CD4-positive, alpha-beta memory T cell (primary cell): ENCODE results near the gene PARD3B. TPM values are rescaled to one million over a fixed set of nuclear protein-coding genes. Genes with fewer than 3 reads are reported as not detected.

ENCODE experiments used
- CTCF ChIA-PET: fragments of 350-600 bp; sonication (Branson Sonifier 250); formaldehyde crosslinking; loops from one replicate; lab custom pipeline; 2021; ENCODE audit warnings: inconsistent platforms; ENCODE audit not compliant: partially characterized antibody; lab: Charles Lee
- POLR2A ChIA-PET: fragments of 350-600 bp; sonication (Branson Sonifier 250); formaldehyde crosslinking; loops from one replicate; lab custom pipeline; 2021; ENCODE audit not compliant: partially characterized antibody; lab: Charles Lee
- DNase-seq, 5 donors: peaks; one replicate each; pipeline versions ENCODE4 v3.0.0 to v3.0.0-alpha.2; 2020 to 2022; ENCODE audit warnings: mixed read lengths in 1 of 5
- H3K27ac ChIP-seq: one replicate; pipeline ENCODE4 v1.7.0; 2013; ENCODE audit warnings: low read depth, low read length
- H3K27me3 ChIP-seq: 2 replicates; pipeline ENCODE4 v1.7.0; 2013; ENCODE audit warnings: mild to moderate bottlenecking, low read length, moderate library complexity; ENCODE audit not compliant: insufficient read depth
- H3K36me3 ChIP-seq: 2 replicates; pipeline ENCODE4 v1.7.0; 2013; ENCODE audit warnings: mild to moderate bottlenecking, low read length, moderate library complexity; ENCODE audit not compliant: insufficient read depth
- H3K4me1 ChIP-seq: 2 replicates; pipeline ENCODE4 v1.7.0; 2013; ENCODE audit warnings: mild to moderate bottlenecking, low read length, moderate library complexity; ENCODE audit not compliant: insufficient read depth
- H3K4me3 ChIP-seq, 2 donors: one replicate each; pipeline ENCODE4 v1.7.0; 2013; ENCODE audit warnings: low read length in 2 of 2, mild to moderate bottlenecking in 1 of 2
- H3K9me3 ChIP-seq, 2 donors: one replicate each; pipeline ENCODE4 v1.7.0; 2013; ENCODE audit warnings: low read length in 2 of 2, control low read depth in 1 of 2; ENCODE audit not compliant: control insufficient read depth in 1 of 2
- H3K27ac Mint-ChIP-seq, 7 donors: one replicate each; pipeline ENCODE4 v1.8.0; 2020 to 2021; ENCODE audit warnings: mixed read lengths in 7 of 7, mild to moderate bottlenecking in 6 of 7, inconsistent platforms in 3 of 7, moderate library complexity in 3 of 7
- H3K27me3 Mint-ChIP-seq, 2 donors: one replicate each; pipeline ENCODE4 v1.8.0; 2020 to 2021; ENCODE audit warnings: mixed read lengths in 2 of 2
- H3K36me3 Mint-ChIP-seq, 2 donors: one replicate each; pipeline ENCODE4 v1.8.0; 2020 to 2021; ENCODE audit warnings: mixed read lengths in 2 of 2, inconsistent platforms in 1 of 2, mild to moderate bottlenecking in 1 of 2
- H3K4me1 Mint-ChIP-seq, 4 donors: one replicate each; pipeline ENCODE4 v1.8.0; 2020 to 2021; ENCODE audit warnings: mixed read lengths in 4 of 4, mild to moderate bottlenecking in 1 of 4
- H3K4me3 Mint-ChIP-seq, 8 donors: one replicate each; pipeline ENCODE4 v1.8.0; 2020 to 2021; ENCODE audit warnings: mixed read lengths in 8 of 8, mild to moderate bottlenecking in 7 of 8, moderate library complexity in 6 of 8, inconsistent platforms in 3 of 8
- H3K9me3 Mint-ChIP-seq, 8 donors: one replicate each; pipeline ENCODE4 v1.8.0; 2020 to 2021; ENCODE audit warnings: mixed read lengths in 8 of 8, mild to moderate bottlenecking in 5 of 8, inconsistent platforms in 3 of 8, moderate library complexity in 1 of 8
- intact Hi-C: fragments of 100-400 bp; cut with micrococcal nuclease; formaldehyde crosslinking; loops from one replicate; pipeline ENCODE4 v1.15.1; 2023
- polyA plus RNA-seq, 2 donors: library from polyadenylated mRNA; unstranded; fragments of 300-500 nt; fragmentation: Illumina TruSeq; gene quantifications; one replicate each; pipeline ENCODE4 v1.2.3, GENCODE V29; 2021
- total RNA-seq, 2 experiments: library from RNA; stranded (reverse); gene quantifications; one replicate each; pipeline ENCODE4 v1.2.3, GENCODE V29; 2021

Gene PARD3B
- total and polyA plus RNA-seq, 4 experiments from 2014 or later: 0.44 to 1.3 (median 1.2) TPM; not detected in 1

- H3K4me1 Mint-ChIP-seq: peaks cover 0 to 2% (median 0%) of the 10 kb centered on the region in 4 donors
- H3K27ac ChIP-seq: no peak overlapping the region
- no peaks in the 10 kb centered on the region for H3K27me3 ChIP-seq
- peaks cover 0 to 3% of the 10 kb centered on the region in 2 donors for H3K27me3 Mint-ChIP-seq
- intact Hi-C loops: no loop called here
- H3K36me3 ChIP-seq: no peaks in the 10 kb centered on the region
- no peak overlapping the region for H3K4me3 ChIP-seq
- H3K27ac Mint-ChIP-seq: no peak overlapping the region
- no peak overlapping the region for H3K4me3 Mint-ChIP-seq
- no peaks in the 10 kb centered on the region for H3K36me3 Mint-ChIP-seq
- no peak for DNase-seq
- H3K4me1 ChIP-seq: no peaks in the 10 kb centered on the region
- ChIA-PET POLR2A (no interaction called here), CTCF (no interaction called here)
- peaks cover 0 to 3% (median 0%) of the 10 kb centered on the region in 8 donors for H3K9me3 Mint-ChIP-seq
- no peaks in the 10 kb centered on the region for H3K9me3 ChIP-seq
Measured at GRCh38 chr2:204574486-204574885, 29.2 kb downstream of the PARD3B start.

GRCh38 chr2:204575463-204575862, 30.2 kb downstream of the PARD3B start:
- no peaks in the 10 kb centered on the region for H3K36me3 ChIP-seq
- no peak for DNase-seq
- H3K27me3 ChIP-seq: no peaks in the 10 kb centered on the region
- ChIA-PET POLR2A (no interaction called here), CTCF (no interaction called here)
- H3K4me1 Mint-ChIP-seq: peaks cover 0 to 2% (median 0%) of the 10 kb centered on the region in 4 donors
- H3K9me3 ChIP-seq: no peaks in the 10 kb centered on the region
- no peak overlapping the region for H3K4me3 ChIP-seq
- peaks cover 0 to 3% (median 0%) of the 10 kb centered on the region in 8 donors for H3K9me3 Mint-ChIP-seq
- H3K27me3 Mint-ChIP-seq: peaks cover 0 to 3% of the 10 kb centered on the region in 2 donors
- H3K27ac Mint-ChIP-seq: no peak overlapping the region
- no peak overlapping the region for H3K27ac ChIP-seq
- H3K36me3 Mint-ChIP-seq: no peaks in the 10 kb centered on the region
- H3K4me3 Mint-ChIP-seq: no peak overlapping the region
- no peaks in the 10 kb centered on the region for H3K4me1 ChIP-seq
- intact Hi-C loops: no loop called here

DNA sequence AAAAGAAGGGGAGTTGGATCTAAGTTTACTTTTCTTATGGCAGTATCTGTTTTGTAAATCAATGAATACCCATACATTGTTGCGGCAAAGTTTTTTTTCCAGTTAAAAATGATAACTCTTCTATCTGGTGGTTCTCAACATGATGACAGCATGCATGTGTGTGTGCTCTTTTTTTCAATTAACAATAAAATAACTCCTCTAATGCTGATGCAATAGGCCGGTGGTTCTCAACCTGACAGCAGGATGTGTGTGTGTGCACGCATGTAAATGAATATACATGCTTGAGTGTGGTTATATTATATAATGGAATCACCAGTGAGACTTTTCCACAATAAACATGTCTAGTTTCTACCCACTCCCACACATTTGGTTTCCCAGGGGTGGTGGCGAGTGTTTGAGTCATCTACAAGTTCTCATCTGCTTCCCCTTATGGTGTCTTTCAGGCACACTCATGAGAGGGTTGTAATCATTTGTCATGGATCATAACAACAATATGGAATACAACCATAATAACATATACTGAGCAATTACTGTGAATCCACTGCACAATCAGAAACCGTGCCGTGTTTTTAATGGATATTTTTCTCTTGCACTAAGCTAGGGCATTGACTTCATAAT, 31.2 kb downstream of the PARD3B start:
- intact Hi-C loops: no loop called here
- peaks cover 0 to 2% (median 0%) of the 10 kb centered on the region in 4 donors for H3K4me1 Mint-ChIP-seq
- Histone ChIP-seq H3K27ac (no peak overlapping the region), H3K27me3 (no peaks in the 10 kb centered on the region), H3K9me3 (no peaks in the 10 kb centered on the region), H3K4me1 (no peaks in the 10 kb centered on the region), H3K36me3 (no peaks in the 10 kb centered on the region), H3K4me3 (no peak overlapping the region)
- peaks cover 0 to 3% of the 10 kb centered on the region in 2 donors for H3K27me3 Mint-ChIP-seq
- no peaks in the 10 kb centered on the region for H3K36me3 Mint-ChIP-seq
- CTCF ChIA-PET: interaction anchor here (0.6 kb wide), 1 partner anchor 964 kb away, joined by 3 read pairs; no protein-coding TSS in a partner anchor
- POLR2A ChIA-PET: no interaction called here
- no peak overlapping the region for H3K27ac Mint-ChIP-seq
- no peak for DNase-seq
- peaks cover 0 to 3% (median 0%) of the 10 kb centered on the region in 8 donors for H3K9me3 Mint-ChIP-seq
- H3K4me3 Mint-ChIP-seq: no peak overlapping the region

GRCh38 chr2:204578928-204579598, 33.8 kb downstream of the PARD3B start:
- Mint-ChIP-seq H3K9me3 (peaks cover 0 to 5% (median 0%) of the 10 kb centered on the region in 8 donors), H3K4me3 (no peak overlapping the region), H3K4me1 (no peaks in the 10 kb centered on the region), H3K27me3 (peaks cover 5 to 7% of the 10 kb centered on the region in 2 donors), H3K27ac (no peak overlapping the region), H3K36me3 (no peaks in the 10 kb centered on the region)
- intact Hi-C loops: no loop called here
- no peaks in the 10 kb centered on the region for H3K36me3 ChIP-seq
- DNase-seq: no peak
- no peak overlapping the region for H3K4me3 ChIP-seq
- ChIA-PET CTCF (no interaction called here), POLR2A (no interaction called here)
- no peak overlapping the region for H3K27ac ChIP-seq
- no peaks in the 10 kb centered on the region for H3K4me1 ChIP-seq
- H3K9me3 ChIP-seq: no peaks in the 10 kb centered on the region
- H3K27me3 ChIP-seq: no peaks in the 10 kb centered on the region

DNA sequence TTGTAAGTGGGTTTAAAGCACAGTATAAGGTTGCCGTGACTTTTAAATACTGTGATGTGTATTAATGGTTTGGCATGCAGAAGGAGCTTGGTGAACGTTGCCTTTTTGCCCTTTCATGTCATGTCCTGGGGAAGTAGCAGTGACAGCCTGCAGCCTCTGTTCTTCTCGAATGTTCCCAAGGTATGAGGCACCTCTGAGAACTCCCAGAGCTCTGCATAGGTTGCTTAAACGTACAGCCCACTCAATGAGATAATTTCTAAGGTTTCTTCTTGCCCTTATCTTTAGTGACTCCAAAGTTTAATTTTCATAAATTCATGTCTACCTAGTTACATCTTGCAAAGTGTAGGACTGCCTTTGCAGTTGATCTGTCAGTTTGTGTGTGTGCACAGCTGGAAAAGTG, 36.7 kb downstream of the PARD3B start:
- Histone ChIP-seq H3K27me3 (no peaks in the 10 kb centered on the region), H3K9me3 (no peaks in the 10 kb centered on the region), H3K36me3 (no peaks in the 10 kb centered on the region), H3K4me1 (no peaks in the 10 kb centered on the region), H3K4me3 (no peak overlapping the region), H3K27ac (no peak overlapping the region)
- ChIA-PET CTCF (no interaction called here), POLR2A (no interaction called here)
- Mint-ChIP-seq H3K4me1 (no peaks in the 10 kb centered on the region), H3K9me3 (peaks cover 0 to 5% (median 0%) of the 10 kb centered on the region in 8 donors), H3K36me3 (no peaks in the 10 kb centered on the region), H3K4me3 (no peak overlapping the region), H3K27me3 (peaks cover 5 to 7% of the 10 kb centered on the region in 2 donors), H3K27ac (no peak overlapping the region)
- intact Hi-C loops: no loop called here
- no peak for DNase-seq

- CTCF ChIA-PET: no interaction called here
- intact Hi-C loops: no loop called here
- H3K4me1 Mint-ChIP-seq: no peaks in the 10 kb centered on the region
Measured at GRCh38 chr2:204583773-204584172, 38.5 kb downstream of the PARD3B start.

DNA sequence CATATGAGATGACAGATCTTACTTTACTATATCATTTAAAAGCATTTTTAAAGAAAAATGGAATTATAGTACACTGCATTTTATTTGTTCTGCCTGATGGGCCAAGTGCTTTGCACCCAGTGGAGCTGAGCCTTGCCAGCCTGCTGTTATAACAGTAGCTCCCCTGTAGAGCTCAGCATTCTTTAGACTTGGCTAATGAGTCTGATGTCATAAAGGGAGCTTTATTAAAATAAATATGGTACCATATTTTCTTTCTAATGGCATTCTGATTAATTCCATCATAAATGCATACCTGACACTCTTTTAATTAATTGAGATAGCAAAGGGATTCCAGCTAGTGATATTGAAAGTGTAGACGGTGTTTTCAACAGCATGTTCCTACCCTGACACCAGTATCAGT, 40.7 kb downstream of the PARD3B start:
- Histone ChIP-seq H3K9me3 (no peaks in the 10 kb centered on the region), H3K27ac (no peak overlapping the region), H3K36me3 (no peaks in the 10 kb centered on the region), H3K4me1 (no peaks in the 10 kb centered on the region), H3K4me3 (no peak overlapping the region), H3K27me3 (no peaks in the 10 kb centered on the region)
- Mint-ChIP-seq H3K4me3 (no peak overlapping the region), H3K27me3 (peaks cover 4 to 7% of the 10 kb centered on the region in 2 donors), H3K4me1 (no peaks in the 10 kb centered on the region), H3K9me3 (peaks cover 3 to 18% (median 7%) of the 10 kb centered on the region in 8 donors), H3K27ac (no peak overlapping the region), H3K36me3 (peaks cover 0 to 4% of the 10 kb centered on the region in 2 donors)
- ChIA-PET CTCF (no interaction called here), POLR2A (no interaction called here)
- DNase-seq: no peak
- intact Hi-C loops: no loop called here

More at GRCh38 chr2:204583773-204584172, 38.5 kb downstream of the PARD3B start:
- Mint-ChIP-seq H3K27ac (no peak overlapping the region), H3K4me3 (no peak overlapping the region), H3K27me3 (peaks cover 4 to 5% of the 10 kb centered on the region in 2 donors), H3K9me3 (peaks cover 0 to 5% (median under 1%) of the 10 kb centered on the region in 8 donors), H3K36me3 (no peaks in the 10 kb centered on the region)
- H3K4me1 ChIP-seq: no peaks in the 10 kb centered on the region
- H3K27me3 ChIP-seq: no peaks in the 10 kb centered on the region
- no peaks in the 10 kb centered on the region for H3K9me3 ChIP-seq
- no peaks in the 10 kb centered on the region for H3K36me3 ChIP-seq
- no peak for DNase-seq
- POLR2A ChIA-PET: no interaction called here
- H3K27ac ChIP-seq: no peak overlapping the region
- no peak overlapping the region for H3K4me3 ChIP-seq
